ENCODE data around the gene XYLT1. TPM values are rescaled to one million over a fixed set of nuclear protein-coding genes. Genes with fewer than 3 reads are reported as not detected.

XYLT1 gene
- total and polyA plus RNA-seq, 2 of the 4 experiments (the other 2 are of a cell fraction), result 9.0 to 12.7 TPM

- Histone ChIP-seq H4K20me1 (ENCODE audit: insufficient read depth, low read length) (peaks cover 19% of the 10 kb centered on the region), H3K27me3 (ENCODE audit: control insufficient read depth, insufficient read depth, low read length) (no peaks in the 10 kb centered on the region), H3K36me3 (ENCODE audit: control insufficient read depth, insufficient read depth, low read length) (no peaks in the 10 kb centered on the region), H3K4me2 (ENCODE audit: low read depth, low read length) (peak overlapping the region; percentile 58), H3K27ac (ENCODE audit: insufficient read depth, low read length) (no peak overlapping the region), H3K23ac (ENCODE audit: low read depth, low read length) (0 out of 2 replicates have a peak overlapping the region, but pooled peaks have one; percentile 10), H3K14ac (replicated peaks; ENCODE audit: low read depth, low read length) (0 out of 2 replicates have a peak overlapping the region, but pooled peaks have one; percentile 25), H2BK5ac (ENCODE audit: low read depth, low read length, poor library complexity, severe bottlenecking) (peak overlapping the region; percentile 29), H4K91ac (ENCODE audit: insufficient read depth, low read depth, low read length) (peak overlapping the region; percentile 33; the same call in 1 of the 2 replicates), H4K5ac (ENCODE audit: low read depth, low read length) (no peak overlapping the region), H2BK15ac (ENCODE audit: low read depth, low read length) (peak overlapping the region; percentile 80; the same call in 2 of the 3 replicates), H3K18ac (ENCODE audit: low read depth, low read length) (no peak overlapping the region), H2AK5ac (ENCODE audit: low read depth, low read length) (peak overlapping the region; percentile 16), H3K4ac (ENCODE audit: low read depth, low read length) (peak overlapping the region; percentile 44; the same call in 1 of the 2 replicates), H3K9me1 (ENCODE audit: insufficient read depth, low read length) (peaks cover 5% of the 10 kb centered on the region), H4K8ac (ENCODE audit: low read depth in 2 of 2, low read length in 2 of 2) (peak overlapping the region in 1 of 2 experiments; percentile 29; a peak in 1 of 4 replicates), H2BK20ac (ENCODE audit: low read depth, low read length) (0 out of 2 replicates have a peak overlapping the region, but pooled peaks have one; percentile 60), H3K4me3 (ENCODE audit: insufficient read depth, low read depth, low read length) (no peak overlapping the region), H3K4me1 (ENCODE audit: control insufficient read depth, insufficient read depth, low read length) (peaks cover 13% of the 10 kb centered on the region), H3K79me1 (ENCODE audit: low read depth in 1 of 2, low read length in 2 of 2) (peaks cover 0 to 30% of the 10 kb centered on the region in 2 experiments; a peak in 2 of 4 replicates), H2AFZ (replicated peaks; ENCODE audit: low read length, poor library complexity) (peak overlapping the region; percentile 91), H3K9me3 (ENCODE audit: control insufficient read depth, insufficient read depth, low read length) (no peaks in the 10 kb centered on the region), H2AK9ac (replicated peaks; ENCODE audit: low read depth, low read length, poor library complexity) (peak overlapping the region; percentile 53), H3K9ac (ENCODE audit: low read depth, low read length) (no peak overlapping the region), H2BK120ac (ENCODE audit: low read depth, low read length) (peak overlapping the region; percentile 35; the same call in 1 of the 2 replicates), H3K56ac (ENCODE audit: extremely low read depth, insufficient read depth, low read length) (no peak overlapping the region)
- dilution Hi-C loops (cut with HindIII; ENCODE audit: low sequenced_read_pairs, unreplicated experiment), result no loop called here
- ChIA-PET POLR2A (ENCODE audit: unreplicated experiment) (interaction anchor here (0.5 kb wide), 1 partner anchor 609 kb away, joined by 14 read pairs; no protein-coding TSS in a partner anchor), CTCF (interaction anchor here (1.3 kb wide), 1 partner anchor 107 kb away, joined by 3 read pairs; no protein-coding TSS in a partner anchor)
- intact Hi-C loops (cut with micrococcal nuclease), result no loop called here
- in situ Hi-C loops (cut with MboI; ENCODE audit: low sequenced_read_pairs), result loop anchor here (25.0 kb wide), 2 partner anchors 260 to 610 kb away; no protein-coding TSS in a partner anchor
- ATAC-seq (ENCODE audit: low read depth) (peak; percentile 8), DNase-seq (peak; percentile 67)
- WGBS, 2 experiments (ENCODE audit: extremely low coverage in 2 of 2, insufficient read length in 1 of 2), result no CpG with 5 or more reads among the region's 15 CpGs
- no peak for TF ChIP-seq RFX5 (IDR thresholded peaks at IDR 0.05; ENCODE audit: low read depth, low read length)
- TF ChIP-seq MAFK (IDR thresholded peaks at IDR 0.05; ENCODE audit: low read depth, low read length), result no peak
- no peak for TF ChIP-seq MXI1 (IDR thresholded peaks at IDR 0.05; ENCODE audit: borderline replicate concordance, low read depth, low read length)
- TF ChIP-seq RCOR1 (IDR thresholded peaks at IDR 0.05; ENCODE audit: insufficient replicate concordance, low read length), result no peak
- TF ChIP-seq CEBPB (IDR thresholded peaks at IDR 0.05; ENCODE audit: low read depth, low read length), result no peak
- BruUV-seq (replicated peaks), result no TSS peak
Measured at GRCh38 chr16:17471719-17472461, 1.1 kb upstream of the XYLT1 start.
